Inflammatory macrophage (primary cell): Measurements from ENCODE around the gene TOR3A.
A peak's percentile ranks its signal among the peaks of the same experiment; 100 is the strongest.
"Not testable (repeated sequence)": the region's sequence is repeated elsewhere in the genome, so short reads cannot be mapped to it uniquely, and the experiment has no call there.

ENCODE experiments used
- DNase-seq, 2 donors: peaks; one replicate each; pipeline ENCODE4 v3.0.0-alpha.2; 2020 to 2022

The TOR3A gene

GRCh38 chr1:179108644-179109043 is 26.8 kb downstream of the TOR3A start:
- DNase-seq: no peak

- DNase-seq: no peak
Measured at GRCh38 chr1:179115181-179115580, 33.3 kb downstream of the TOR3A start.

GRCh38 chr1:179119513-179119912 is 37.6 kb downstream of the TOR3A start:
- DNase-seq: no peak

GRCh38 chr1:179120736-179121135 is 38.9 kb downstream of the TOR3A start:
- DNase-seq: no peak

GRCh38 chr1:179121159-179121938 is 39.5 kb downstream of the TOR3A start:
- DNase-seq: peak; percentile 17 to 38

GRCh38 chr1:179124873-179125272 is 43.0 kb downstream of the TOR3A start:
- no peak for DNase-seq

GRCh38 chr1:179126338-179127060 is 44.6 kb downstream of the TOR3A start:
- no peak for DNase-seq

- no peak for DNase-seq
Measured at GRCh38 chr1:179127163-179127895, 45.5 kb downstream of the TOR3A start.

GRCh38 chr1:179128520-179128919 is 46.6 kb downstream of the TOR3A start:
- no peak for DNase-seq

GRCh38 chr1:179129702-179130473 is 48.0 kb downstream of the TOR3A start:
- DNase-seq: peak; percentile 35 to 52

GRCh38 chr1:179135168-179135567 is 53.3 kb downstream of the TOR3A start:
- DNase-seq: not testable (repeated sequence)

- not testable (repeated sequence) for DNase-seq
Measured at GRCh38 chr1:179135707-179136106, 53.8 kb downstream of the TOR3A start.

- no peak for DNase-seq
Measured at GRCh38 chr1:179137617-179138255, 55.9 kb downstream of the TOR3A start.

GRCh38 chr1:179138755-179139154 is 56.9 kb downstream of the TOR3A start:
- DNase-seq: not testable (repeated sequence)

GRCh38 chr1:179141592-179142251 is 59.9 kb downstream of the TOR3A start:
- DNase-seq: peak; percentile 85 to 91

- peak; percentile 94 to 95 for DNase-seq
Measured at GRCh38 chr1:179142889-179143299, 61.0 kb downstream of the TOR3A start.

GRCh38 chr1:179143322-179143721 is 61.5 kb downstream of the TOR3A start:
- peak in 1 of 2 donors; percentile 25 for DNase-seq

GRCh38 chr1:179144626-179145025 is 62.8 kb downstream of the TOR3A start:
- no peak for DNase-seq

GRCh38 chr1:179145521-179145920 is 63.7 kb downstream of the TOR3A start:
- DNase-seq: no peak
